HG02840 (cell line): Measurements from ENCODE around the gene PTEN.
"Not testable (repeated sequence)": the region's sequence is repeated elsewhere in the genome, so short reads cannot be mapped to it uniquely, and the experiment has no call there.

Source experiments
- ATAC-seq: cut with Tn5 transposase; IDR thresholded peaks from one replicate; pipeline ENCODE4 v1.9.1; 2021; ENCODE audit warnings: mild to moderate bottlenecking, moderate library complexity, moderate number of reproducible peaks; ENCODE audit not compliant: unreplicated experiment, low FRiP score

Gene PTEN

GRCh38 chr10:87863053-87863943, at the start of gene PTEN, which contains the start of gene KLLN:
PTEN (plus strand) TSS chr10:87863625; CDS start chr10:87864470, 845 bp downstream.
KLLN (minus strand) TSS chr10:87863533; CDS start chr10:87862487, 1,046 bp downstream.
- peak; percentile 32 for ATAC-seq

- no peak for ATAC-seq
Observed at GRCh38 chr10:87816163-87816897, 47.1 kb upstream of the PTEN start.

GRCh38 chr10:87816898-87817608, 46.4 kb upstream of the PTEN start:
- ATAC-seq, result no peak

GRCh38 chr10:87817609-87818504, 45.6 kb upstream of the PTEN start, which contains the start of gene ATAD1:
ATAD1 (minus strand) TSS chr10:87818226; CDS start chr10:87814599, 3,627 bp downstream.
- peak; percentile 75 for ATAC-seq

- peak; percentile 54 for ATAC-seq
Observed at GRCh38 chr10:87818505-87819288, 44.7 kb upstream of the PTEN start.

- no peak for ATAC-seq
Observed at GRCh38 chr10:87819289-87819585, 44.2 kb upstream of the PTEN start.

GRCh38 chr10:87826653-87827052, 36.8 kb upstream of the PTEN start:
- ATAC-seq, result no peak

GRCh38 chr10:87827681-87828080, 35.7 kb upstream of the PTEN start:
- no peak for ATAC-seq

- ATAC-seq, result not testable (repeated sequence)
Observed at GRCh38 chr10:87829051-87829450, 34.4 kb upstream of the PTEN start.

GRCh38 chr10:87829986-87830729, 33.3 kb upstream of the PTEN start:
- ATAC-seq, result no peak

- no peak for ATAC-seq
Observed at GRCh38 chr10:87836098-87836497, 27.3 kb upstream of the PTEN start.

GRCh38 chr10:87837445-87837844, 26.0 kb upstream of the PTEN start:
- ATAC-seq, result no peak

GRCh38 chr10:87838650-87839049, 24.8 kb upstream of the PTEN start:
- ATAC-seq, result no peak

GRCh38 chr10:87841186-87841585, 22.2 kb upstream of the PTEN start:
- ATAC-seq, result no peak

GRCh38 chr10:87842220-87842641, 21.2 kb upstream of the PTEN start:
- ATAC-seq, result no peak

- no peak for ATAC-seq
Observed at GRCh38 chr10:87842776-87843497, 20.5 kb upstream of the PTEN start.

GRCh38 chr10:87843714-87844113, 19.7 kb upstream of the PTEN start:
- no peak for ATAC-seq
